ENCODE data around the gene PHLDA1. TPM values are rescaled to one million over a fixed set of nuclear protein-coding genes. Genes with fewer than 3 reads are reported as not detected.

Gene PHLDA1
- total and polyA plus RNA-seq, 9 of the 15 experiments (the other 6 are each of a cell fraction or from before 2014, with no cell fraction given), result 0.15 to 2.9 (median 0.54) TPM

GRCh38 chr12:76038176-76038575 lies 6.6 kb upstream of the PHLDA1 start:
- H3K27me3 ChIP-seq (ENCODE audit: control insufficient read depth in 2 of 2, insufficient read depth in 2 of 2, low read length in 2 of 2), result no peaks in the 10 kb centered on the region
- no peak for DNase-seq (ENCODE audit: extremely low read depth in 1 of 4, low spot score in 3 of 4)
- no peak for FAIRE-seq
- TF ChIP-seq MXD1 (CRISPR knock-in tag; IDR thresholded peaks at IDR 0.05; ENCODE audit: borderline replicate concordance, poor library complexity, severe bottlenecking) (no peak), ZNF449 (CRISPR knock-in tag; IDR thresholded peaks at IDR 0.05) (no peak), ZNF354B (CRISPR knock-in tag; IDR thresholded peaks at IDR 0.05) (no peak), MITF (IDR thresholded peaks at IDR 0.05) (no peak), RNF2 (IDR thresholded peaks at IDR 0.05) (no peak)
- no peaks in the 10 kb centered on the region for H3K9me1 ChIP-seq (ENCODE audit: control insufficient read depth, insufficient read depth, low read length)
- no peak overlapping the region for H3K9ac ChIP-seq (ENCODE audit: insufficient read depth in 1 of 2, low read depth in 2 of 2, low read length in 2 of 2)
- no peak for ATAC-seq
- H2AFZ ChIP-seq (ENCODE audit: low read depth, low read length), result no peak overlapping the region
- H3K4me3 ChIP-seq, result no peak overlapping the region
- H3K79me2 ChIP-seq (ENCODE audit: control insufficient read depth, insufficient read depth, low read length), result no peaks in the 10 kb centered on the region
- WGBS (ENCODE audit: insufficient coverage, low coverage, missing lambda C conversion rate), result 78% methylated on average over 2 of the region's 2 CpGs
- no peaks in the 10 kb centered on the region for H4K20me1 ChIP-seq (replicated peaks; ENCODE audit: control insufficient read depth, insufficient read depth, low read length)
- no peaks in the 10 kb centered on the region for H3K36me3 ChIP-seq (ENCODE audit: control insufficient read depth, insufficient read depth, low read length)
- no peaks in the 10 kb centered on the region for H3K9me3 ChIP-seq (replicated peaks; ENCODE audit: control insufficient read depth, insufficient read depth, low read depth, low read length)
- BruUV-seq (replicated peaks), result no TSS peak
- intact Hi-C loops (cut with micrococcal nuclease), result loop anchor here (10.0 kb wide), 1 partner anchor 417 kb away; no protein-coding TSS in a partner anchor
- CTCF ChIA-PET (ENCODE audit: low intra/inter-chr PET ratio), result interaction anchor here (2.2 kb wide), 1 partner anchor 511 kb away, joined by 14 read pairs; no protein-coding TSS in a partner anchor
- POLR2A ChIA-PET, result interaction anchor here (0.7 kb wide), 1 partner anchor 311 kb away, joined by 3 read pairs; no protein-coding TSS in a partner anchor
- H3K4me1 ChIP-seq (replicated peaks in 1 of 2; ENCODE audit: control insufficient read depth in 2 of 2, insufficient read depth in 2 of 2, low read length in 2 of 2), result peaks cover 8 to 28% of the 10 kb centered on the region in 2 experiments; a peak in 2 of 5 replicates
- no peak overlapping the region for H3K4me2 ChIP-seq (ENCODE audit: insufficient read depth, low read length)
- in situ Hi-C loops (cut with MboI), result loop anchor here (25.0 kb wide), 1 partner anchor 701 kb away; the partner anchor contains the start of genes CAPS2 and GLIPR1L1
- H3K27ac ChIP-seq (ENCODE audit: extremely low read depth, low read depth, low read length), result no peak overlapping the region

All from K562 (cell line).